Mucosa of descending colon (tissue), 3 donors: ENCODE measurements around the gene NCR1. TPM values are rescaled to one million over a fixed set of nuclear protein-coding genes. Genes with fewer than 3 reads are reported as not detected.
"Not testable (repeated sequence)": the region's sequence is repeated elsewhere in the genome, so short reads cannot be mapped to it uniquely, and the experiment has no call there.

Source experiments
- ATAC-seq: fragments of 200-7000 bp; cut with Tn5 transposase; one replicate; pipeline ENCODE4 v1.9.1; 2020; ENCODE audit warnings: mild to moderate bottlenecking, moderate library complexity
- DNase-seq, 3 donors: peaks; one replicate each; pipeline ENCODE4 v3.0.0-alpha.2; 2020
- H3K36me3 ChIP-seq: fragments of 200-600 bp; one replicate; pipeline ENCODE4 v1.8.0; 2021; ENCODE audit warnings: low read depth, mild to moderate bottlenecking
- H3K4me1 ChIP-seq: fragments of 200-600 bp; one replicate; pipeline ENCODE4 v1.8.0; 2021; ENCODE audit warnings: low read depth, mild to moderate bottlenecking
- H3K4me3 ChIP-seq: fragments of 200-600 bp; one replicate; pipeline ENCODE4 v1.8.0; 2021; ENCODE audit warnings: mild to moderate bottlenecking
- H3K9me3 ChIP-seq: fragments of 200-600 bp; one replicate; pipeline ENCODE4 v1.8.0; 2021; ENCODE audit warnings: mild to moderate bottlenecking
- CTCF ChIP-seq: fragments of 200-600 bp; IDR thresholded peaks from one replicate; pipeline ENCODE4 v1.8.0; 2022; ENCODE audit warnings: antibody characterized with exemption, mild to moderate bottlenecking
- intact Hi-C, 2 donors: fragments of 100-400 bp; cut with DNase I in 1 of 2; cut with micrococcal nuclease in 1 of 2; formaldehyde crosslinking; loops; one replicate each; pipeline versions ENCODE4 v1.11.0 to v1.11.1; 2022; cut with DNase I, micrococcal nuclease
- total RNA-seq, 3 donors: library from RNA; stranded (reverse); fragmentation: NEBNext Ultra II Directional in 2 of 3; extraction: Animal tissue kit (Norgen Biotek cat#: 25700) in 2 of 3; gene quantifications; one replicate each; pipeline versions ENCODE4 v1.2.1 to v1.2.4, GENCODE V29; 2021 to 2023
- donor health status: DM: no; HTN: no; CAD: no; lungs with moderate emphysema.
- donor health status: DM: no; HTN: no; CAD: no.
- donor health status: DM: no; HTN: yes; CAD: no.

The NCR1 gene
- total RNA-seq, 3 donors from 2014 or later: 0.39 to 0.98 (median 0.73) TPM

DNA sequence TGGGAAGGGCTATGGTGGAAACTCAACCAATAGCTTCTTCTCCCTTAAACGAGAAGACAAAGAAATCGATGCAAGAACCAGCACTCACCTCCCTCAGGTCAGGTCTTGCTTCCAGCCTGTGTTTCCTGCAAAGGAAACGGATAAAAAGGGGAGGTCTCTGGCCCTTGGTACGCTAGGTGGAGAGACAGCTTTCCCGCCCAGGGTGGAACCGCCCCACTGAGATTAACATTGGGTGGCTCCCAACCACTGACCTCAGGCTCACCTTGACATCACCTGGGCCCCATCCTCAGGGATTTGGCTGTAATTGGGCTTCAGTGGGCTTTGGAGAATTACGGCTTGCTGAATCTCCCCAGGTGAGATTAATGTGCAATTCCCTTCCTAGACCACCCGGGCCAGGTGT lies 41.4 kb downstream of the NCR1 start, which contains the start of gene NLRP7:
NLRP7 (minus strand) TSS at position 150 of the 400 bp plus-strand sequence.
- no peaks in the 10 kb centered on the region for H3K4me1 ChIP-seq
- intact Hi-C loops: no loop called here
- H3K9me3 ChIP-seq: no peaks in the 10 kb centered on the region
- DNase-seq (no peak), ATAC-seq (no peak)
- no peaks in the 10 kb centered on the region for H3K36me3 ChIP-seq
- no peak for TF ChIP-seq CTCF
- no peak within 1 kb of the TSS for H3K4me3 ChIP-seq

- no peaks in the 10 kb centered on the region for H3K36me3 ChIP-seq
- H3K4me3 ChIP-seq: no peak overlapping the region
- DNase-seq: no peak
- intact Hi-C loops: no loop called here
- TF ChIP-seq CTCF: no peak
- no peaks in the 10 kb centered on the region for H3K9me3 ChIP-seq
- no peak for ATAC-seq
- H3K4me1 ChIP-seq: no peaks in the 10 kb centered on the region
Measured at GRCh38 chr19:54949412-54949811, 43.5 kb downstream of the NCR1 start.

DNA sequence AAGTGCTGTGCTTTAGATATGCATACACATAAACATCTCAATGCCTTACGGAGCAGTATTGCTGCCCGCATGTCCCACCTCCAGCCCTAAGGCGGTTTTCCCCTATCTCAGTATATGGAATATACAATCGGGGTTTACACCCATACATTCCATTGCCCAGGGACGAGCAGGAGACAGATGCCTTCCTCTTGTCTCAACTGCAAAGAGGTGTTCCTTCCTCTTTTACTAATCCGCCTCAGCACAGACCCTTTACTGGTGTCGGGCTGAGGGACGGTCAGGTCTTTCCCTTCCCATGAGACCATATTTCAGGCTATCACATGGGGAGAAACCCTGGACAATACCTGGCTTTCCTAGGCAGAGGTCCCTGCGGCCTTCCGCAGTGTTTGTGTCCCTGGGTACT lies 44.6 kb downstream of the NCR1 start:
- H3K9me3 ChIP-seq, H3K4me3 ChIP-seq, H3K36me3 ChIP-seq, DNase-seq, H3K4me1 ChIP-seq, ATAC-seq, intact Hi-C loops: not testable (repeated sequence)

DNA sequence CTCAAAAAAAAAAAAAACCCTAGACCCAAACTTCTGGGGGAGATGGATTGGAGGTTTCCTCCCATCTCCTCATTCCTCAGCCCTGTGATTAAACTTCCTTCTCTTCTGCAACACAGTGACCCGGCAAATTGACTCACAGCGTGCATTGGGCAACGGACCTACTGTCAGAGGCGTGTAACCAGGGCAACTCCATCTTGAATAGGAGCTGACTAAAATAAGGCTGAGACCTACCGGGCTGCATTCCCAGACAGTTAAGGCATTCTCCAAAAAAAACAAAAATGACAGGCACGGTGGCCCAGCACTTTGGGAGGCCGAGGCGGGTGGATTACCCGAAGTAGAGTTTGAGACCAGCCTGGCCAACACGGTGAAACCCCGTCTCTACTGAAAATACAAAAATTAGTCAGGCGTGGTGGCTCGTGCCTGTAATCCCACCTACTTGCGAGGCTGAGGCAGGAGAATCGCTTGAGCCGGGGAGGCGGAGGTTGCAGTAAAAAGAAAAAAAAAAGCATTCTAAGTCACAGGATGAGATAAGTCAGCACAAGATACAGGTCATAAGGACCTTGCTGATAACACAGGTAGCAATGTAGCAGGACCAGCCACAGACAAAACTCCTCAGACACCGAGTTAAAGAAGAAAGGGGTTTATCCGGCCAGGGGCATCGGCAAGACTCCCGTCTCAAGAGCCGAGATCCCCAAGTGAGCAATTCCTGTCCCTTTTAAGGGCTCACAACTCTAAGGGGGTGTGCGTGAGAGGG lies 46.8 kb downstream of the NCR1 start:
- intact Hi-C loops: no loop called here
- no peak for ATAC-seq
- no peaks in the 10 kb centered on the region for H3K4me1 ChIP-seq

GRCh38 chr19:54953345-54953713 lies 47.4 kb downstream of the NCR1 start:
- DNase-seq, H3K36me3 ChIP-seq, H3K4me3 ChIP-seq, H3K9me3 ChIP-seq, H3K4me1 ChIP-seq, ATAC-seq, intact Hi-C loops: not testable (repeated sequence)

More for the DNA sequence above, 46.8 kb downstream of the NCR1 start:
- Histone ChIP-seq H3K36me3 (no peaks in the 10 kb centered on the region), H3K9me3 (no peaks in the 10 kb centered on the region), H3K4me3 (no peak overlapping the region)
- no peak for TF ChIP-seq CTCF
- no peak for DNase-seq

DNA sequence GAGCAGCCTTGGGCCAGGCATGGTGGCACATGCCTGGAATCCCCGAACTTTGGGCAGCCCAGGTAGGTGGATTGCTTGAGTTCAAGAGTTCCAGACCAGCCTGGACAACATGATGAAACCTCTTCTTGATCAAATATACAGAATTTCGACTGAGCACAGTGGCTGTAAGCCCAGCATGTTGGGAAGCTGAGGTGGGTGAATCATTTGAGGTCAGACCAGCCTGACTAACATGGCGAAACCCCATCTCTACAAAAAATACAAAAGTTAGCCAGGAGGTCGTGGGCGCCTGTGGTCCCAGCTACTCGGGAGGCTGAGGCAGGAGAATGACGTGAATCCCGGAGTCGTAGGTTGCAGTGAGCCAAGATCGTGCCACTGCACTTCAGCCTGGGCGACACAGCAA lies 49.4 kb downstream of the NCR1 start:
- Histone ChIP-seq H3K4me1 (no peaks in the 10 kb centered on the region), H3K36me3 (no peaks in the 10 kb centered on the region), H3K9me3 (no peaks in the 10 kb centered on the region), H3K4me3 (no peak overlapping the region)
- DNase-seq: no peak
- intact Hi-C loops: no loop called here
- TF ChIP-seq CTCF: no peak
- no peak for ATAC-seq

DNA sequence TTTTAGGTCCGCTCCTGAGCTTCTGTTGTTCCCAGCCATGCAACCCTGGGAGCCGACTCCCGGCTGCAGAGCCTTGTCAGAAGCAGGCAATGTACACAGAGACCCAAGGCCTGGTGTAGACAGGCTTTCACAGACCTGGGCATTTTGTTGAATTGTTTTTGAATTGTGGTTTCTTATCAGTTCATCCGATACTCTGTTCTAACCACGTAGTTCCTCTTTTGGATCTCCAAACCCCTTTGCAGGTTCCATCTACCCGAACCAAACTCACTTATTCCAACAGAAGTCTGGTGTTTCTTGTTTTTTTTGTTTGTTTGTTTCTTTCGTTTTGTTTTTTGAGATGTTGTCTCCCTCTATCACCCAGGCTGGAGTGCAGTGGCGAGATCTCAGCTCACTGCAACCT lies 53.9 kb downstream of the NCR1 start:
- TF ChIP-seq CTCF: no peak
- ATAC-seq (no peak), DNase-seq (no peak)
- Histone ChIP-seq H3K4me1 (no peaks in the 10 kb centered on the region), H3K9me3 (no peaks in the 10 kb centered on the region), H3K36me3 (no peaks in the 10 kb centered on the region), H3K4me3 (no peak overlapping the region)
- intact Hi-C loops: no loop called here
